MCF 10A (cell line): ENCODE data around the gene MRPS6. TPM values are rescaled to one million over a fixed set of nuclear protein-coding genes. Genes with fewer than 3 reads are reported as not detected.

ENCODE experiments used
- BruUV-seq: library from RNA; stranded (reverse); fragments of 400-500 nt; replicated peaks from 2 replicates; lab custom pipeline; 2021; lab: Mats Ljungman, UMichigan
- CTCF ChIA-PET: fragments of 300-600 bp; sonication (Branson Sonifier 250); formaldehyde crosslinking; extraction: SDS; loops from one replicate; lab custom pipeline; 2021; ENCODE audit warnings: antibody characterized with exemption, inconsistent platforms; lab: Yijun Ruan, JAX
- POLR2A ChIA-PET: fragments of 300-600, 350-650 bp; sonication (Branson Sonifier 250); formaldehyde crosslinking; extraction: SDS; loops from one replicate; lab custom pipeline; 2020; ENCODE audit warnings: antibody characterized with exemption, inconsistent platforms; lab: Yijun Ruan, JAX
- DNase-seq: peaks from one replicate; pipeline ENCODE4 v3.0.0-alpha.2; 2018; ENCODE audit not compliant: unreplicated experiment
- H3K27ac Mint-ChIP-seq: one replicate; pipeline ENCODE4 v1.8.0; 2022; ENCODE audit warnings: mild to moderate bottlenecking, low read depth, mixed read lengths; ENCODE audit not compliant: unreplicated experiment
- H3K27me3 Mint-ChIP-seq: one replicate; pipeline ENCODE4 v1.8.0; 2022; ENCODE audit warnings: mixed read lengths; ENCODE audit not compliant: insufficient read depth, unreplicated experiment
- H3K36me3 Mint-ChIP-seq: one replicate; pipeline ENCODE4 v1.8.0; 2022; ENCODE audit warnings: mild to moderate bottlenecking, moderate library complexity, mixed read lengths; ENCODE audit not compliant: insufficient read depth, unreplicated experiment
- H3K4me1 Mint-ChIP-seq: one replicate; pipeline ENCODE4 v1.8.0; 2022; ENCODE audit warnings: mixed read lengths; ENCODE audit not compliant: insufficient read depth, unreplicated experiment
- H3K4me3 Mint-ChIP-seq: one replicate; pipeline ENCODE4 v1.8.0; 2022; ENCODE audit warnings: mild to moderate bottlenecking, moderate library complexity, mixed read lengths; ENCODE audit not compliant: unreplicated experiment
- H3K9me3 Mint-ChIP-seq: one replicate; pipeline ENCODE4 v1.8.0; 2022; ENCODE audit warnings: mixed read lengths; ENCODE audit not compliant: unreplicated experiment
- CTCF ChIP-seq: fragments of 200-600 bp; IDR thresholded peaks from one replicate; pipeline ENCODE4 v1.8.0; 2022; ENCODE audit warnings: antibody characterized with exemption, mild to moderate bottlenecking; ENCODE audit not compliant: unreplicated experiment
- intact Hi-C: fragments of 100-400 bp; cut with micrococcal nuclease; formaldehyde crosslinking; loops from 2 replicates; pipeline ENCODE4 v1.14.1; 2022
- total RNA-seq: library from RNA; stranded (reverse); gene quantifications from 2 replicates; pipeline ENCODE4 v1.2.3, GENCODE V29; 2022

MRPS6 gene
- total RNA-seq, 1 experiment from 2014 or later, result 86.0 TPM

DNA sequence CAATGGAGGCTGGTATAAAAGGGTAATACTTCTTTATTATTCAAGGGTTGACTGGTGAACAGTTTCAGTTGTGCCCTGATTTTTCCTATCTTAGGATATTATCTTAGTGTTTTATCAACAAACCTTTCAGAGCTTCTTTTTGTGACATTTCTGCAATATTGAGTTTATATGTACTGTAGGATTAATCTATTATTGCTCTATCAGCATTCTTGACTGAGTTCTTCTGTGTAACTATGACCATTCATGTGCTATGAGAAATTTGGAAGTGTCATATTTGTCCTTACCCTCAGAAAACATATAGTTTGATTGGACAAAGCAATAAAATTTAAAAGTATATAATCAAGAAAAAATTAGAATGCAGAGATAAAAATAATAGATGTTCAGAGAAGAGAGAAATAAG, 25.5 kb upstream of the MRPS6 start:
- Mint-ChIP-seq H3K9me3 (peaks cover 8% of the 10 kb centered on the region), H3K36me3 (no peaks in the 10 kb centered on the region), H3K27ac (no peak overlapping the region), H3K4me3 (no peak overlapping the region), H3K4me1 (no peaks in the 10 kb centered on the region), H3K27me3 (no peaks in the 10 kb centered on the region)
- no peak for DNase-seq
- intact Hi-C loops, result no loop called here
- ChIA-PET CTCF (interaction anchor here (0.6 to 0.8 kb wide), 2 partner anchors 42 to 303 kb away, joined by 3 to 4 read pairs; no protein-coding TSS in a partner anchor), POLR2A (no interaction called here)
- BruUV-seq, result no TSS peak
- TF ChIP-seq CTCF, result no peak

DNA sequence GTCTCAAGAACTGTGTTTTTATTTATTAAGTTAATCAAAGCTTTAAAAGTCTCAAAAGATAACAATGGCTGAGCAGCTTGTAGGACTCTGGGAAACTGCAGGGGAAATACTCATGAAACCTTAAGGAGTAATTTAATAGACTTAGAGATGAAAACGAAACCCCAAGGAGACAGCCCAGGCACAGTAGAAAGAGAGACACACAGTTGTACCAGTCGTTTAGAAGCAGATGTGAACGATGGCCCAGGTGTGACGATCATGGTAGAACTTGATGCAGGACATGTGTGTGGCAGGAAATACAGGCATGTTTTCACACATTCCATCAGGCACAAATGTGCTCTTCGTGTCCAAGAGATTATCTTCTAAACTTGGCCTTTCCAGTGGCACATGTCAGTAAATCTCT, 21.2 kb upstream of the MRPS6 start:
- Mint-ChIP-seq H3K9me3 (no peaks in the 10 kb centered on the region), H3K4me1 (no peaks in the 10 kb centered on the region), H3K4me3 (no peak overlapping the region), H3K36me3 (no peaks in the 10 kb centered on the region), H3K27ac (no peak overlapping the region), H3K27me3 (no peaks in the 10 kb centered on the region)
- CTCF ChIA-PET, result no interaction called here
- intact Hi-C loops, result no loop called here
- BruUV-seq, result no TSS peak
- TF ChIP-seq CTCF, result no peak
- POLR2A ChIA-PET, result interaction anchor here (0.7 kb wide), 1 partner anchor 615 kb away, joined by 3 read pairs; no protein-coding TSS in a partner anchor
- DNase-seq, result no peak

- POLR2A ChIA-PET, result no interaction called here
- intact Hi-C loops, result no loop called here
- TF ChIP-seq CTCF, result no peak
- Mint-ChIP-seq H3K27me3 (no peaks in the 10 kb centered on the region), H3K4me3 (no peak overlapping the region), H3K27ac (no peak overlapping the region), H3K4me1 (no peaks in the 10 kb centered on the region), H3K36me3 (no peaks in the 10 kb centered on the region), H3K9me3 (no peaks in the 10 kb centered on the region)
- BruUV-seq, result no TSS peak
- DNase-seq, result no peak
- CTCF ChIA-PET, result no interaction called here
Observed at GRCh38 chr21:34054259-34054658, 19.1 kb upstream of the MRPS6 start.

DNA sequence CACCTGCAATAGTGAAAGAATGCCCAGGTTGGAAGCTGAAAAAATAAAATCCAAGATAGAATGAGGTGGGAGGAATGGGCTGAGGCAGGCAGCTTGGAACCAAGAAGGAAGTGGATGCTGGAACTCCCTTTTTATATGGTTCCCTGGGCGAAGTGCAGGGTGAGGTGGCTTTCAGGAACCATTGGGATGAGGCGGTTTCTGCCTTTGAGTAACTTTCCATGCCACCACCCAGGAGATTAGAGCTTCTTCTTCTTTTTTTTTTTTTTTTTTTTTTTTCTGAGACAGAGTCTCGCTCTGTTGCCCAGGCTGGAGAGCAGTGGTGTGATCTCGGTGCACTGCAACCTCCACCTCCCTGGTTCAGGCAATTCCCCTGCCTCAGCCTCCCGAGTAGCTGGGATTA, 17.8 kb upstream of the MRPS6 start:
- ChIA-PET CTCF (no interaction called here), POLR2A (interaction anchor here (0.6 kb wide), 1 partner anchor 467 kb away, joined by 4 read pairs; the partner anchor contains the start of gene DONSON)
- no TSS peak for BruUV-seq
- no peaks in the 10 kb centered on the region for H3K27me3 Mint-ChIP-seq
- TF ChIP-seq CTCF, result no peak
- no peak overlapping the region for H3K27ac Mint-ChIP-seq
- H3K4me1 Mint-ChIP-seq, result no peaks in the 10 kb centered on the region
- H3K4me3 Mint-ChIP-seq, result no peak overlapping the region
- DNase-seq, result no peak
- H3K9me3 Mint-ChIP-seq, result no peaks in the 10 kb centered on the region
- no peaks in the 10 kb centered on the region for H3K36me3 Mint-ChIP-seq
- intact Hi-C loops, result no loop called here
